Measurements from ENCODE around the gene JPH3.
"Not testable (repeated sequence)": the region's sequence is repeated elsewhere in the genome, so short reads cannot be mapped to it uniquely, and the experiment has no call there.

The JPH3 gene

GRCh38 chr16:87721622-87722585 is 119.6 kb downstream of the JPH3 start:
- DNase-seq = no peak

DNA sequence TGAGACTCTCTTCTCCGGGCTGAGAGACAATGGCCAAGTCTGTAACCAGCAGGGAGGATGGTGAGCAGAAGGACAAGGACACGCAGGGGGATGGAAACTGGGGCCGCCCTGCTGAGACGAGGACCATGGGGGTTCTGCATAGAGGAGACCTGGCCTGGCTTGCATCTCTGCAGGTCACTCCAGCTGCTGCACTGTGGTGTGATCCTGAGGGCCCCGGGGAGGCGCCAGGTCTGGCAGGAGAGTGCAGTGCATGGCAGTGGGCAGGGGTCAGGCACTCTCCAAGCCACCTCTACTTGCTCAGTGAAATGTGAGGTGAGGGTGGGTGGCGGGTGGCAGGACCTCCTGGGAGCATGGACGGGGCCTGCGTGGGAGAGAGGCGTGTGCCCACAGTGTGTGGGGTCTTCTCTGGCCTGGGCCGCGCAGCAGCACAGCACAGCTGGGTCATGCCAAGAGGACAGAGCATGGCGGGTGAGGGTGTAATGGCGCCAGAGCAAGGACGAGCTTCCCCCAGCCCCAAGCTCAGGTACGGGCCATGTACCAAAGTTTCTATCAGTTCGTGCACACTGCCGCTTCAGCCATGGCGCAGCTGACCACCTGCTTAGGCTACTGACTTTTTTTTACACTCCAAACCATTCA is 120.4 kb downstream of the JPH3 start:
- no peak for DNase-seq

DNA sequence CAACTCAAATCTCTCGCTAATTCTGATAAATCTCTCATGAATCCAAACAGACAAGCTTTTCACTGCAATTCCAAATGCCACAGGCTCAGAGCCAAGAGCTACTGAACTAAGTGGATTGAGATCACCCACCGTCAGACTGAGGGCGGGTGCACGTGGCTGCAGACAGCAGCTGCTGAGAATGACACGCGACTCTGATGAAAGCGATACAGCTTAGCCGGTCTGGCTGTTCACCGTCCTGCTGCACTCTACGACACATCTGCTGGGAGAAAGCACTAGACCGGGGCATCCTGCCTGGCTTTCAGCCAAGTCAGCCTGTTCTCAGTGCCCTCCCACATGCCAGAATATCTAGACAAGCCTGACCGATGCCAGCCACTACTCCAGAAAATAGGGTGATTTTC is 120.9 kb downstream of the JPH3 start:
- DNase-seq = peak; percentile 89

DNA sequence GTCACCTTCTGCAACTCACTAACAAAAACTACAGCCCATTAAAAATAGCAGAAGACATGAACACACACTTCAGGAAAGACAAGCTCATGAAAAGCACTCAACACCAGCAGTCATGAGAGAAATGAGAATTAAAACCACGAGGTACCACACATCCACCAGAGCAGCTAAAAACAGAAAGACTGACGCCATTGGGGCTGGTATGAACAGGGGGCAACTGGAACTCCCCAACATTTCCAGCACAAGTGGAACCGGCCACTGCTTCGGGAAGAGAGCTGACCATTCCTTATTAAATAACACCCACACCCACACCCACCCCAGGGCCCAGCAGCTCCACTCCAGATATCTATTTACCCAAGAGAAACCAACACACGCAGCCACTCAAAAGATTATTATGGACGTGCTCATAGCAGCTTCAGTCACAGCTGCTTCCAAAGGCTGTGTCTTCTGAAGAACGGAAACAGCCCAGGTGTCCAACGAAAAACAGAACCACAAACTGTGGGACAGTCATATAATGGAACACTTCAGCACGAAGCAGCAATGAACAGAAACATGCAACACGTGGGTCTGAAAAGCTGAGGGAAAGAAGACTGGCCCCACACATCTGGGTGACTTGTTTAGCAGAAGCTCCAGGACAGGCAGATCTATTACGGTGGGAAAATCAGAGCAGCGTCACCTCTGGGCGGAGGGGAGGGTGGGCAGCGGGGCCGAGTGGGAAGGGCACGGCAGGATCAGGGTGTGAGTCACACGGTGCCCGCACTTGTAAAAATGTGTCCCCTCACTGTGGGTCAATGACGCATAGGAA is 122.4 kb downstream of the JPH3 start:
- DNase-seq = no peak

DNA sequence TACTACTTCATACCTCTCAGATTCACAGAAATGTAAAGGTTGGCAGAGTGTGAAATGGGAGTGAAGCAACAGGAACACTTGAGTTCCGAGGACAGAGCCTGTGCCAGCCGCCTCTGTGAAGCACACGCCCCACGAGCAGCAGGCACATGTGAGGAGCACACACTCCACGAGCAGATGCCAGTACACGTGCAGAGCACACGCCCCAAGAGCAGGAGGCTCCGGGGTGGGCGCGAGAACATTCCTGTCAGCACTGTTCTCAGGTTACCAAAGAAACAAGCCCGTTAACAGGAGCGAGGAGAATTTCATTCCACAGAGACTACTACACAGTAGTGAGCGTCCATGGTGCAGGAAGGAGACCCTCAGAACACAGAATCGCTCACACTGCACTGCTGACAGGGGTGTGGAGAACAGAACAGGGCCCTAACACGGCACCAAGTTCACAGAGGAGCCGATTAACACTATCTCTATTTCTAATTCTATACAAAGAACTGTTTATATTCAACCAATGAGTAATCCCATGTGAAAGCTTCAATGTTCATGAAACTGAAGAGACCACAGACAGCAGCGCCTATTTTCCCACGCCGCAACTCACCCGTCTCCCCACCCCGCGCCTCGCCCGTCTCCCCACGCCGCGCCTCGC is 123.4 kb downstream of the JPH3 start:
- DNase-seq = peak; percentile 30

DNA sequence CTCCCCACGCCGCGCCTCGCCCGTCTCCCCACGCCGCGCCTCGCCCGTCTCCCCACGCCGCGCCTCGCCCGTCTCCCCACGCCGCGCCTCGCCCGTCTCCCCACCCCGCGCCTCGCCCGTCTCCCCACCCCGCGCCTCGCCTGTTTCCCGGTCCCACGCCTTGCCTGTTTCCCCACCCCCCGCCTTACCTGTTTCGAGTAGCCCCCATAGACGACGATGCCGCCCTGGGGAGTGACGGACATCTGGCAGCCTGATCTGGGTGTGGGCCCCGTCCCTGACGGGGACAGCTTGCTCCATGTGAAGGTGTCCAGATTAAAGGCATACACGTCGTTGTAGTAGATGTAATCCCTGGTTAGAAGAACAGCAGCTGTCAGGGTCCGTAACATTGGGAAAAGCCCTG is 124.3 kb downstream of the JPH3 start:
- not testable (repeated sequence) for DNase-seq

- DNase-seq = no peak
Observed at GRCh38 chr16:87727346-87727745, 125.0 kb downstream of the JPH3 start.

- DNase-seq = no peak
Observed at GRCh38 chr16:87728026-87728425, 125.7 kb downstream of the JPH3 start.

DNA sequence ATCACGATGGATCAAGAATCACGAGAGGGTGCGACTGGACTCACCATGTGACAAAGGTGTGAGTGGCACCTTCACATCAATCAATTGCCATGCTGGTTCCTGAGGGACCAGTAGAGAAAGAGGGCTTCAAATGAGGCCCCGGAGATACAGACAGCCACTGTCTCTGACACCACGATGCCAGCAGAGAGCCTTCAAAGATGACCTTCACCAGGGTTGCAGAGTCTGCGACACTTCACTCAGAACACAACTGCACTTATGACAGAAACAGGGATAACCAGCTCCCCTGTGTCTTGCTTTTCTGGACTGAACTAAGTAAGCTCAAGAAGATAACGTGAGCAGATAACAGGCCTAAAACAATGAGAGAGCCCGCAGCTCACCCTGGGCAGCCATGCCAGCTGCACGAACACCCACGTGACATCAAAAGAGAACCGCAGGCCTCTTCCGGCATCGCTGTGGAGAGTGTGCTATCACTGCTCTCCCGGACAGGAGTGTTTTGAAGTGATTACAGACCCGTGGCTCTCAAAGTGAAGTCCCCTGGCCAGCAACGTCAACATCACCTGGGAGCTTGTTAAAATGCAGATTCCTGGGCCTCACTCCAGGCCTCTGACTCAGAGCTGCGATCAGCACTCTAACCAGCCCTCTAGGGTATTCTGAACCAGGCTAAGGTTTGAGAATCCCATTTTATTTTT is 127.1 kb downstream of the JPH3 start:
- DNase-seq = no peak

DNA sequence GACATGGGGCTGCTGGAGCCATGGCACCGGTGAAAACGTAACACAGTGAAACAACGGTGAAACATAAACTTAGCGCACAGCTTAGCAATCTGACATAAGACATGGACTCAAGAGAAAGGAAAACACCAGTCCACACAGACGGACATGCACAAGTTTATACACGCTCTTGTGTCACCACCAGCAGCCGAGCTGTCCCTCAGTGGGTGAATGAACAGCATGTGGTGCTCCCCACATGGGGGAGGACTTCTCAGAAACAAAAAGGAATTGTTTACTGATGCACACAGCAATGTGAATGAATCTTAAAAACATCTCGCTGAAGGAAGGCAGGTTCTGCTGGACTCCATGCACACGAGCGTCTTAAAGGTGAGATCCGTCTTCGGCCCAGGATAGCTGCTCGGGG is 129.3 kb downstream of the JPH3 start:
- no peak for DNase-seq

DNA sequence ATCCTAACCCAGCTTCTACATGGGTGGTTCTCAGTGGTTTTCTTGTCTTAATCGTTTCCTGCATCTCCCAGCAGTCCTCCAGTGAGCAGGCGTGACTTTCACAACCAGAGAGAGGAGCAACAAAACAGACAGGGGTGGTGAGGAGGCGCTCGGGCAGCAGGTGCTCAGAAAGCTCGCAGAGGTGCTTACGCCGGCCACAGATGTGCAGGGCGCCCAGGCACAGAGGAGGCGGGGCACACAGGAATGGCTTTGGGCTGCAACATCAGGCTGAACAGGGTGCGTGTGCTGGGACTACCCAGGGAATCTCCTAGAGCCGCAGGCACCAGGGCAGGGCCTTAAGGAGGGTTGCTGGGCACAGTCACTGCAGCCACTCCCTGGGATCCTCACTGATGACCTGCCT is 130.9 kb downstream of the JPH3 start:
- no peak for DNase-seq

DNA sequence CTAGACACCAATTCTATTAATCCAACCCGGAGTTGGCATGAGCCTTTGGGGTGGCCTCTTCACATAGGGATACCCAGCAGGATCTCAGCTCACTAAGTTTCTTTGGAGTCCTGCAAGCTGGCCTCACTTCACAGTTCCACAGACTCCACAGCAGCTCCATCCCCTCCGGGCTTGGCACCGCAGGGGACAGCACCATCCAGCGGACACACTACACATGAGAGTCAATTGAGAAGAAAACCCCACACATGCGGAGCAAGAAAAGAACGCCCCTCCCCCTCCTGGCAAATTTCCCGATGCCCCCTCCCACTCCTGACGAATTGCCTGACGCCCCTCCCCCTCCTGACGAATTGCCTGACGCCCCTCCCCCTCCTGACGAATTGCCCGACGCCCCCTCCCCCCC is 132.3 kb downstream of the JPH3 start:
- DNase-seq = no peak

DNA sequence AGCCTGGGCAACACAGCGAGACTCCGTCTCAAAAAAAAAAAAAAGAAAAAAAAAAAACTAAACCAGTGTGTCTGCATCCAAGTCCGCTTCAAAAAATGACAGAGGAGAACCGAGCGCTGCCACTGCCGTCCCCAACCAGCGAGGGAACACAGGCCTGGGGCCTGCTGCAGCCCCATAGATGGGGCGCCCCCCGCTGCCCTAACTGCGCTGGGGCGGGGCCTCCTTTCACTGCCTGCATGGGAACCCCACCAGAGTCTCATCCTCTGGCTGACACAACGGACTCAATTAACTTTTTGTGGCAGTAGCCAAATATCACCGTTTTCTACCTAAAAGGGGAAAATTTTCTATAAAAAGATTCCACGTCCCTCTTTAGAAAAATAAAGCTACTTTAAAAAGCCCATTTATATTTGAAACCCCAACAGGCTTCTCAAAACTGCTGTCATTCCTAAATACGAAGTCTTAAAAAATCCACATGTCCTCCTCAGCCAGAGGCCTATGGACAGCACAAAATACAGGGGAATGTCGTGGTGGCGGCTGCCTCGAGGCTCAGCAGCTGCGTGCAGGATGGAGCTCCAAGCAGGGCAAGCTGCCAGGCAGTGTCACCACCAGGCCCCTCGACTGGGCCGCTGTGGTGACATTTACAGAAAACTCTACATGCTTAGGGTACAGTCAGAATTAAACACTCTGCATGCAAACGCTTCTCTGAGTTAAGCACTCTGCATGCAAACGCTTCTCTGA is 133.1 kb downstream of the JPH3 start:
- no peak for DNase-seq

DNA sequence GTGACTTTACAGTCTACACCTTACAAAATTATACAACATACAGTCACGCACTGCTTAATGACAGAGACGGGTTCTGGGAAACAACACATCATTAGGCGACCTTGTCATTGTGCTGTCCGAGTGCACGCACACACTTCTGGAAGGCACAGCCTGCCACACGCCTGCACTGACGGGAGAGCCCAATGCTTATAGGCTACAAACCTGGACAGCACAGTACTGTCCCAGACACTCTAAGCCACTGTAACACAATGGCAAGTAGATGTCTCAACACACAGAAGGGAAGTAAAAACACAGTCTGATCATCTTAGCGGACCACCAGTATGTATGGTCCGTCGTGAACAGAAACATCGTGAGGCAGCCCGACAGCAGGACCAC is 133.7 kb downstream of the JPH3 start:
- DNase-seq = no peak

- DNase-seq = no peak
Observed at GRCh38 chr16:87739801-87740200, 137.5 kb downstream of the JPH3 start.

DNA sequence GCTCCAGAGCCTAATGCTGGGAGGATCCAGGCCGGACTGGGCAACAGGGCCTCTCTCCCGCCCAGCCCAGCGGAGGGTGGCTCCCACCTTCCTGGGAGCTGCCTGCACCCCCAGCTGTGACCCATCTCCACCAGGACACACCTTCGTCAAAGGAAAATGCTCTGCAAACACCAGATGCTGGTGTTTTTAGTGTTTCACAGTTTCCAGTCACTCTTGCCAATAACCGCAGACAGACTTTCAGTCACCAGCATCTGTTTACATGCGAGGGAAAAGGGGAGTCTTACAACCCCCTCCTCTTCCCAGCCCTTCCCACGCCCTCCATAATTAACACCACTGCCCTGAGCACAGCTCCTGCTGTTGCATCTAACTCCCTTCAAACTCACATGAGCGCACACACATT is 138.1 kb downstream of the JPH3 start:
- DNase-seq = peak; percentile 4

DNA sequence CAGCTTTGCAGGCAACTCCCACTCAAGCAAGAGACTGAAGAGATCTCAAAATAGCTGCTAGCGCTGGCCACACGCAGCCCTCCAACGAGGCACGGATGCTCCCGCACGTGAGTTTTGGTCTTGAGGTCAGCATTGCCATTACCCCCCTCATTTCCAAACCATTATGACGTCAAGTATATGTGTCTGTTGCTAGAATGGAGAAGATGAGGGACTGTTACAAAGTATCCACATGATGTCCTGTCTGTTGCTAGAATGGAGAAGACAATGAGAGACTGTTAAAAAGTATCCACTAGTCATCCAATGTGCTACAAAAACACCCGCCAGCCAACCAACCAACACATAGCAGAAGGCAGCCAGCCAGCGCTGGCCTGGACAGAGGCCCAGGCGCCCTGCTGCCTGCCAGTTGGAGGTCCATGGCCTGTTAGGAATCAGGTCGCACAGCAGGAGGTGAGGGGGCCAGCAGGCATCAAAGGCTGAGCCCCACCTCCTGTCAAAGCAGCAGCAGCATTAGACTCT is 138.7 kb downstream of the JPH3 start:
- peak; percentile 9 for DNase-seq

- DNase-seq = no peak
Observed at GRCh38 chr16:87741700-87742415, 139.6 kb downstream of the JPH3 start.

DNA sequence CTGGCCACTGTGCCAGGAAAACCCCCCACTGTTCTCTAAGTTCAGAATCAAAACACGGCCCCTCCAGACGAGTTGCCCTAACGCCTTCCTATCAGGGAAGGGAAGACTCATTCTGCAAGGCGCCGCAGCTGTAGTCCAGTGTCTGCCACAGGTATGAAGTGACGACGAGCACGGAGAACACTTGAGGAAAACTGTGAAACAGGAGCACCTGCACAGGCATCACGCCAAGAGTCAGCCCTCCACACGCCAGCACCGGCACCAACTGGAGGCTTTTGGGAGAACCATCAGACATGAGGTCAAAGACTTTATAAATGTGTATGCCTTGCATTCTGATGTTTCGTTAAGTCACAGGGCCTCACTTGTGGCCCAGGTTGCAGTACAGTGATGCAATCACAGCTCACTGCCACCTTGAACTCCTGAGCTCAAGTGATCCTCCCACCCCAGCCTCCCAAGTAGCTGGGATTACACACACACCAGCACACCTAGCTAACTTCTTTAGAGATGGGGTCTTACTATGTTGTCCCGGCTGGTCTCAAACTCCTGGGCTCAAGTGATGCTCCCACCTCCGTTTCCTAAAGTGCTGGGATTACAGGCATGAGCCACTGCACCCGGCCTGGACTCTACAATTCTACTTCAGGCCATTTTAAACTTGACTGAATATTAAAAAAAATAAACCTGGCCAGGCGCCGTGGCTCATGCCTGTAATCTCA is 140.6 kb downstream of the JPH3 start:
- DNase-seq = no peak
